GM19240 (cell line): Measurements from ENCODE around the gene KCNJ12.
"Not testable (repeated sequence)": the region's sequence is repeated elsewhere in the genome, so short reads cannot be mapped to it uniquely, and the experiment has no call there.

ENCODE experiments used
- DNase-seq: peaks from one replicate; pipeline ENCODE4 v3.0.0; 2011; ENCODE audit warnings: low spot score; ENCODE audit not compliant: insufficient read length

The KCNJ12 gene

GRCh38 chr17:21447552-21447951, 71.4 kb downstream of the KCNJ12 start:
- not testable (repeated sequence) for DNase-seq

- DNase-seq, result not testable (repeated sequence)
Observed at GRCh38 chr17:21449891-21450290, 73.7 kb downstream of the KCNJ12 start.

GRCh38 chr17:21451975-21452374, 75.8 kb downstream of the KCNJ12 start:
- no peak for DNase-seq

- no peak for DNase-seq
Observed at GRCh38 chr17:21452377-21453143, 76.4 kb downstream of the KCNJ12 start.

- DNase-seq, result no peak
Observed at GRCh38 chr17:21453144-21453898, 77.2 kb downstream of the KCNJ12 start.

GRCh38 chr17:21454006-21454405, 77.8 kb downstream of the KCNJ12 start:
- DNase-seq, result not testable (repeated sequence)

GRCh38 chr17:21454441-21454840, 78.3 kb downstream of the KCNJ12 start:
- no peak for DNase-seq

- DNase-seq, result no peak
Observed at GRCh38 chr17:21455761-21456160, 79.6 kb downstream of the KCNJ12 start.

GRCh38 chr17:21456449-21456848, 80.3 kb downstream of the KCNJ12 start:
- not testable (repeated sequence) for DNase-seq

GRCh38 chr17:21457051-21458026, 81.2 kb downstream of the KCNJ12 start:
- peak; percentile 72 for DNase-seq

- no peak for DNase-seq
Observed at GRCh38 chr17:21458054-21458453, 81.9 kb downstream of the KCNJ12 start.

- no peak for DNase-seq
Observed at GRCh38 chr17:21459536-21459935, 83.4 kb downstream of the KCNJ12 start.

- DNase-seq, result no peak
Observed at GRCh38 chr17:21460358-21460757, 84.2 kb downstream of the KCNJ12 start.

- DNase-seq, result no peak
Observed at GRCh38 chr17:21462237-21462636, 86.1 kb downstream of the KCNJ12 start.

- no peak for DNase-seq
Observed at GRCh38 chr17:21463204-21463661, 87.1 kb downstream of the KCNJ12 start.

GRCh38 chr17:21463779-21464407, 87.7 kb downstream of the KCNJ12 start:
- DNase-seq, result no peak

GRCh38 chr17:21464611-21465021, 88.5 kb downstream of the KCNJ12 start:
- DNase-seq, result no peak

GRCh38 chr17:21466550-21466949, 90.4 kb downstream of the KCNJ12 start:
- no peak for DNase-seq

- no peak for DNase-seq
Observed at GRCh38 chr17:21467196-21467595, 91.0 kb downstream of the KCNJ12 start.

GRCh38 chr17:21467739-21468490, 91.8 kb downstream of the KCNJ12 start:
- DNase-seq, result no peak
